Putamen (tissue), 1 donor: Measurements from ENCODE around the gene PHKG2.
"Not testable (repeated sequence)": the region's sequence is repeated elsewhere in the genome, so short reads cannot be mapped to it uniquely, and the experiment has no call there.

Experiments
- DNase-seq: peaks from one replicate; pipeline ENCODE4 v3.0.0-alpha.2; 2016; ENCODE audit warnings: low spot score

Gene PHKG2, protein sequence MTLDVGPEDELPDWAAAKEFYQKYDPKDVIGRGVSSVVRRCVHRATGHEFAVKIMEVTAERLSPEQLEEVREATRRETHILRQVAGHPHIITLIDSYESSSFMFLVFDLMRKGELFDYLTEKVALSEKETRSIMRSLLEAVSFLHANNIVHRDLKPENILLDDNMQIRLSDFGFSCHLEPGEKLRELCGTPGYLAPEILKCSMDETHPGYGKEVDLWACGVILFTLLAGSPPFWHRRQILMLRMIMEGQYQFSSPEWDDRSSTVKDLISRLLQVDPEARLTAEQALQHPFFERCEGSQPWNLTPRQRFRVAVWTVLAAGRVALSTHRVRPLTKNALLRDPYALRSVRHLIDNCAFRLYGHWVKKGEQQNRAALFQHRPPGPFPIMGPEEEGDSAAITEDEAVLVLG

DNA sequence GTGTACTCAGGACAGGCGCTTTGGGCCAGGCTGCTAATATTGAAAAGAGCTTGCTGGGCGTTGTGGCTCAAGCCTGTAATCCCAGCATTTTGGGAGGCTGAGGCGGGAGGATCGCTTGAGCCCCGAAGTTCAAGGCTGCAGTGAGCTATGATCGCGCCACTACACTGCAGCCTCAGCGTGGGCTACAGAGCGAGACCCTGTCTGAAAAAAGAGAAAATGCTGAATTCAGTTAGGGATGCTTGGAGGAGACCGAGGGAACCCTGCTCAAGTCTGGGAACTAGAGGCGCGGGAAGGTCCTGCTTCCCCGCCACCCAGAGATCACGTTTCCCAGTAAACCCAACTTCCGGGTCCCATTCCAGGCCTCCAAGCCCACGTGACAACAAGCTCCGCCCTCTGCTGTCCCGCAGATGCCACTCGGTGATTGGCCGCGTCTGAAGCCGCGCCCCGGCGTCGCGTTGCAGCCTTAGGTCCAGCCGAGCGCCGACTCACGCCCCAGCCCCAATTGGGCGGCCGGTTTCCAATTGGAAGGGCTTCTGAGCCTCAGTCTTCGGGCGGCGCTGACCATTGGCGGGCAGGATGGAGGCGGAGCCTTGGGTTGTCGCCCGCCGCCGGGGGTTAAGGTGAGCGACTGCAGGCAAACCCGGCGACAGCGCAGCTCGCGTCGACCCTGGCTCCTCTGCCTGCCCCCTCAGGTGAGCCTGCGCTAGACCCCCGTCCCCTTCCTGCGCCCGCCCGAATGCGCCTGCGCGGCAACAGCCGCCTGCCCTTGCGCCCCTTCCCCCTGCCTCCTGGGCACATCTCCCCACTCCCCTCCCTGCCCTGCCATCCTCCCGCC, at the start of gene PHKG2:
PHKG2 (plus strand) TSS at position 627 of the 835 bp plus-strand sequence. CDS start 396 bp downstream, outside the sequence.
- peak; percentile 99 for DNase-seq

DNA sequence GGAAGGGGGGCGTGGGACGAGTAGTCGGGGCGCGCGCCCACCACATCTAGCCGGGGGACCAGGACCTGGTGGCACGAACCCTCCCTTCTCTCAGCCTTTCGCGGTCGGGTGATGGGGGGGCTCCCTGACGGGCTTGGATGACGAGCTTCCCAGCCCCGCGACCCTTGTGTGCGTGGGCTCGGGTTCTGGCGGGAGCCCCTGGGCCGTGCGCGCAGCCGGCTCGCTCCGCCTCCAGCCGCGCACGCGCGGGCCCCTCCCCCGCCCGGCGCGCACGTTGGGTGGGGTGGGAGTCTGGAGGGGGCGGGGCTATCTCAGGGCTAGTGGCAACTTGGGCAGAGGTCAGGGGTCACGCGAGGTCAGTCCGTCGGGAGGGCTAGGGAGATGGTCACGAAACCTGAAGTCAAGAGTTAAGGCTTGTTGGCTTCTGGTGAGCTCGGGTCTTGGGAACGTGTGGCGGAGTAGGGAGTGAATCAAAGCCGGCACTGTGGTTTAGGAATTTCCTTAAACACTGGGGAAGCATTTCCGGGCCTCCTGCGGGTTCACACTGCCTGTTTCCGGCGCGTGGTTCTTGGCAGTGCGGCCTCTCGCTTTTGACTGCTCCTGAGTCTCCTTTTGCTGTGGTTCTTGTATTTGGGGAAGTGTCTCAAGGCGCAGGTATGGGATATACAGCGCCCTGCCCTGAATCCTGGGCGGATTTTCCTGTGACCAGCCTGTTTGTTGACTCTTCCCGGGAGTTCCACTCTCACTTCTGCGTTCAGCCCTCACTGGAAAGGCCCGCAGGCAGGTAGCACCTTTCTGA, 49.2 kb upstream of the PHKG2 start, which contains the start of gene SRCAP:
SRCAP (plus strand) TSS at position 356 of the 799 bp plus-strand sequence. CDS start 1,654 bp downstream, outside the sequence.
- DNase-seq = peak; percentile 86

DNA sequence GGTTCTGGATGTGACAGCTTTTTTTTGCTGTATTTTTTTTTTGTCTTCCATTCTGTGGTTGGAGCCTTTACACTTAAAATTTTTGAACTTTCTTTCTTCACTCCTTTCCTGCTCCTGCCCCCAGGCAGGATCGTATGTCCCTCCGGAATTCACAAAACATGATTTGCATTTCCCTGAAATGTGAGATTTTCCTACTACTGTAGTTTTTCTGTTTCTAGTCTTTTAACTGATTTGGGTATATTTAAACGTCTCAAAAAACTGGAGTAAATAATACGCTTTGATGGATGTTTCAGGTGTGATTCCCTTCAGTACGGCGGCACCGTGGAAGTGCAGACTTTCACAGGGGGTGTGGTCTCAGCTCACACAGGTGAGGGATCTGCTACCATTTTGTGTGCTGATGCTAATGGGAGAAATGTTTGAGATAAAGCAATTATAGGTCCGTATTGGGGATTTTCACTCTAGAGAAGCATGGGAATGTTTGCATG, 48.6 kb upstream of the PHKG2 start:
- no peak for DNase-seq

DNA sequence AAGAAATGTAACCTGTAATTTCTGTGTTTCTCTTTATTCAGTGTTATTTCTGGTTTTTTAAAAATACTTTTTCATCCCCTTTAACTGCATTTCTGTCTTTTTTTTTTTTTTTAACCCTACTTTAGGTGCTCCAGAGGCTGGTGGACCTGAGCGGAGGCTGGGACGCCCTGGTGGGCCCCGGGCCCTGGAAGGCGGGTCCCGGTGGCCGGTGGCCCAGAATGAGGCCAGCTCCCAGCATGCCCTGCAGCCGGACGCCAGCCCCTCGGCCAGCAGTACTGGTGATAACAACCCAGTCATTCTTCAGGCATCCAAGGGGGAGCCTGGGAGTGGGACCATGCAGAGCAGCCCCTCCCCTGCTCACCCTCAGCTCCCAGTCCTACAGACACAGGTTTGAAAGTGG, 47.7 kb upstream of the PHKG2 start:
- DNase-seq = no peak

DNA sequence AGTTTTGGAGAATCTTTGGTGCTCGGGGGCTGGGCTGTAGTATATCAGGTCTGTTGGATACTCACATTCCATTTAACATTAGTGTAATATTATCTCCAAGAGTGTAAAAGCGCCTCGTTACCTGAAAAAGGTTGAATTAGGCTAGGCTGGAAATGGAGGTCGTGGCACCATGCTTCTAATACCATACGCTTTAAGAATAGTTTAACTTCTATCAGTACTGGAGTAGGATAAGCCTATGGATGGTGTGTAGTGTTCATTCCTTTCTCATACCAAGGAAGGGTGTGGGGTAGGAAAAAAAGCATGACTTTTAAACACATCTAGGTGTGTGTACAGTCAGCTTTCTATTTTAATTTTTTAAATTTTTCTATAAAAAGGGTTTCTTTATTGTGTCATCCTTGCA, 47.3 kb upstream of the PHKG2 start:
- DNase-seq = no peak

DNA sequence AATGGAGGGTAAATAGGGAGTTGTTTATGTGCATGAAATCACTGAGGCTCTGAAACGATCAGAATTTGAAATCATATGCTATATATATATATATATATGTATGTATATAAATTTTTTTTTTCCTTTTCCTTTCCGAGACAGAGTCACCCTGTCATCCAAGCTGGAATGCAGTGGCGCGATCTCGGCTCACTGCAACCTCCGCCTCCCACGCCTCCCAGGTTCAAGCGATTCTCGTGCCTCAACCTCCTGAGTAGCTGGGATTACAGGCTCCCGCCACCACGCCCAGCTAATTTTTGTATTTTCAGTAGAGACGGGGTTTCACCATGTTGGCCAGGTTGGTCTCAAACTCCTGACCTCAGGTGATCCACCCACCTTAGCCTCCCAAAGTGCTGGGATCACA, 45.2 kb upstream of the PHKG2 start:
- DNase-seq = not testable (repeated sequence)

DNA sequence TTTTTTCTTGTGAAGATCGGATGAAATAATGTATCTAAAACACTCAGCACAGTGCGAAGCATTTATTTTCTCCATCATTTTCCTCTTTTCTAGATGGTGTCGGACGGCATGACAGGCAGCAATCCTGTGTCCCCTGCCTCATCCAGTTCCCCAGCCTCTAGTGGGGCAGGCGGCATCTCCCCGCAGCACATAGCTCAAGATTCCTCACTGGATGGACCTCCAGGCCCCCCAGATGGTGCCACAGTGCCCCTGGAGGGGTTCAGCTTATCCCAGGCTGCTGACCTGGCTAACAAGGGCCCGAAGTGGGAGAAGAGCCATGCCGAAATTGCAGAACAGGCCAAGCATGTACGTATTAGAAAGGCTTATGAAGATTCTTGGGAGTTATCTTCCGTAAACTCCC, 44.3 kb upstream of the PHKG2 start:
- no peak for DNase-seq

DNA sequence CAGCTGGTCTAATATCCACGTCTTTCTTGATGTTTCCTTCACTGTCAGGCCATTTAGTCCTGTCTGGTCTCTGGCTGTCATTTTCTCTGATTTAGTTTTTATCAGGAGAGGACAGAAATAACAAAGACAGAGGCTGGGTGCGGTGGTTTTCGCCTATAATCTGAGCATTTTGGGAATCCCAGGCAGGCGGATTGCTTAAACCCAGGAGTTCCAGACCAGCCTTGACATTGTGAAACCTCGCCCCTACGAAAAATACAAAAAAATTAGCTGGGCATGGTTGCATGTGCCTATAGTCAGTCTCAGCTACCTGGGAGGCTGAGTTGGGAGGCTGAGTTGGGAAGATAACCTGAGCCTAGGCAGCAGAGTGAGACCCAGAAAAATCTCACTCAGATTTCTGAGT, 42.2 kb upstream of the PHKG2 start:
- no peak for DNase-seq

DNA sequence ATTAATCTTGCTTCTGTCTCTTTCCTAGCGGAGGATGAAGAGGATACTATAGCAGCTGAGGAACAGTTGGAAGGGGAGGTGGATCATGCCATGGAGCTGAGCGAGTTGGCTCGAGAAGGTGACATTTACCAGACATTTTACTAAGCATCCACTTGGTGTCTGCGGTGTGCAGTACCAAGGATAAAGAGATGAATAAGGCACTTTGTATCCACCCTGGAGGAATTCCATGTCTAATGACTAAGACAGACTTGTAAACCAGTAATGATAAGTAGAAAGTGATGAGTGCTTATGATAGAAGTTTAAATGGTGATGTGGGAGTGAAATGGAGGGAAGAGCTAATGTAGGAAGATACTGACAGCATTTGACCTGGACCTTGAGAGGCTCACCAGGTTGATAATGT, 37.3 kb upstream of the PHKG2 start:
- no peak for DNase-seq

DNA sequence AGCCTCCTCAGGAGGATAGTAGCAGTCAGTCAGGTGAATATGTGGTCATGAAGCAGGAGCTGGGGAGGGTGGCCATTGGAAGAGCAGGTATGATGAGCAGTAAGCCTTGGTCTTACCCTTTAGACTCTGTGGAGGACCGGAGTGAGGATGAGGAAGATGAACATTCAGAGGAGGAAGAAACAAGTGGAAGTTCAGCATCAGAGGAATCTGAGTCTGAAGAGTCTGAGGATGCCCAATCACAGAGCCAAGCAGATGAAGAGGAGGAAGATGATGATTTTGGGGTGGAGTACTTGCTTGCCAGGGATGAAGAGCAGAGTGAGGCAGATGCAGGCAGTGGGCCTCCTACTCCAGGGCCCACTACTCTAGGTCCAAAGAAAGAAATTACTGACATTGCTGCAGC, 36.5 kb upstream of the PHKG2 start:
- DNase-seq = no peak

DNA sequence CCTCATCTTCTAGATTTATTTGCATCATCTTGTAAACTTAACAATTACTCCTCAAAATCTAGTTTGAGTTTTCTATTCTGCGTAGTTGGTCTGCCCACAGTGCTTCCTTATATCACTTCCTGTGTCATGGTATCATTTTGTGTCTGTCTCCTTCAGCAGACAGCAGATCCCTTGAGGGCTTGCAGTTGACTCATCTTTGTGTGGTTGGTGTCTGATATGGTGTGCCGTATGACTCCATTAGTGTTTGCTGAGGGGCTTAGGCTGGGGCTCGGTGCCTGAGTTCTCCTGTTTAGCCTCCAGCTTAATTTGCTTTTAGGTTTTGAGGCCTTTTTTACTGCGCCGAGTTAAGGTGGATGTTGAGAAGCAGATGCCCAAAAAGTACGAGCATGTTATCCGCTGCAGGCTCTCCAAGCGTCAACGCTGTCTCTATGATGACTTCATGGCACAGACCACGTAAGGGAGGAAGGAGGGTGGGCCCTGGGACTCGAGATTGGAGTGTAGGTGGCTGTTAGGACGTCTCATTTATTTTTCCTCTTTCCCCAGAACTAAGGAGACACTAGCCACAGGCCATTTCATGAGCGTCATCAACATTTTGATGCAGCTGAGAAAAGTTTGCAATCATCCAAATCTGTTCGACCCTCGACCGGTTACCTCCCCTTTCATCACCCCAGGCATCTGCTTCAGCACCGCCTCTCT, 32.3 kb upstream of the PHKG2 start:
- no peak for DNase-seq

DNA sequence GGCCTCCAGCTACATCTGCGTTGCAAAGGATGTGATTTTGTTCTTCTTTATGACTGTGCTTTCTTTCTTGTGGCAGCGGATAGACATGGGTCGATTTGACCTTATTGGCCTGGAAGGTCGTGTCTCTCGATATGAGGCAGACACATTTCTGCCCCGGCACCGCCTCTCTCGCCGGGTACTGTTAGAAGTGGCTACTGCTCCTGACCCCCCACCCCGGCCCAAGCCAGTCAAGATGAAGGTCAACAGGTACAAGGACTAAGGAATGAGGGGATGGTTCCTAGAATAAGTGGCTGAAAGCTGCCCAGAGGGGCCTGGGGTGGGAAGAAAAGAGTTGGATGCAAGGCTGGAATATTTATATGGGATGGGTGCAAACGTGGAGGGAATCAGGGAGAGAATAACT, 28.1 kb upstream of the PHKG2 start:
- DNase-seq = no peak

DNA sequence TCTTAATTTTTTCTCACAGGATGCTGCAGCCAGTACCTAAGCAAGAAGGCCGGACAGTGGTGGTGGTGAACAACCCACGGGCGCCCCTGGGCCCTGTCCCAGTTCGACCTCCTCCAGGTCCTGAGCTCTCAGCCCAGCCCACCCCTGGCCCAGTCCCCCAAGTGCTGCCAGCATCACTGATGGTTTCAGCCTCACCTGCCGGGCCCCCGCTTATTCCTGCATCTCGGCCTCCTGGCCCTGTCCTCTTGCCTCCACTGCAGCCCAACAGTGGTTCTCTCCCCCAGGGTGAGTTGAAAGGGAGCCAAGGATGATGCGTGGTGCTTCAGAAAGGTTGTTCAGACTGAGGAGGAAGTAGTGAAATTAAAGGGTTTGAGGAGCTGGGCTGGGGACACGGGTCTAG, 27.5 kb upstream of the PHKG2 start:
- no peak for DNase-seq

DNA sequence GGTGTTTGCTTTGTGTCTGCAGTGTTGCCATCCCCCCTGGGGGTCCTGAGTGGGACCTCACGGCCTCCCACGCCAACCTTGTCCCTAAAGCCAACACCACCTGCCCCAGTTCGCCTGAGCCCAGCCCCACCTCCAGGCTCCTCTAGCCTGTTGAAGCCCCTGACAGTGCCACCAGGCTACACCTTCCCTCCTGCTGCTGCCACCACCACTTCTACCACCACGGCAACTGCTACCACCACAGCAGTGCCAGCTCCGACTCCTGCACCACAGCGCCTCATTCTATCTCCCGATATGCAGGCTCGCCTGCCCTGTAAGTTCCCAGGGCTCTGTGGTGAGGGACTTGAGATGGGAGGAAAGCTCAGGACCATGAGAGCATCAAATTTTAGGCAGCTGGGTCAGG, 27.1 kb upstream of the PHKG2 start:
- no peak for DNase-seq

DNA sequence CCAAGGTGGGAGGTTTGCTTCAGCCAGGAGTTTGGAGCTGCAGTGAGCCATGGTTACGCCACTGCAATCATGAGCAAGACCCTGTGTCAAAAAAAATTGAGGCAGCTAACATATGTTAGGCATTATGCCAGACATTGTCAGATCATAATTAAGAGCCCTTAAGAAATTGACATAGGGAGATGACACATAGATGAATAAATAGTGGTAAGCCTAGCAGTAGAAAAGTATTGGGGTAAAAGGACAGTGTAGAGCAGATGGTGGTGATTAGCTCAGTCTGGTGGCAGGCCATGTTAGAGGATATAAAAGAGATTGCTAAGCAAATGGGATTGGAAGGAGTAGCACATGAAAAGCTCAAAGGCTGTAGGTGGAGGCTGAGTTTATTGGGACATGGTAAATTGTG, 26.6 kb upstream of the PHKG2 start:
- DNase-seq = no peak

DNA sequence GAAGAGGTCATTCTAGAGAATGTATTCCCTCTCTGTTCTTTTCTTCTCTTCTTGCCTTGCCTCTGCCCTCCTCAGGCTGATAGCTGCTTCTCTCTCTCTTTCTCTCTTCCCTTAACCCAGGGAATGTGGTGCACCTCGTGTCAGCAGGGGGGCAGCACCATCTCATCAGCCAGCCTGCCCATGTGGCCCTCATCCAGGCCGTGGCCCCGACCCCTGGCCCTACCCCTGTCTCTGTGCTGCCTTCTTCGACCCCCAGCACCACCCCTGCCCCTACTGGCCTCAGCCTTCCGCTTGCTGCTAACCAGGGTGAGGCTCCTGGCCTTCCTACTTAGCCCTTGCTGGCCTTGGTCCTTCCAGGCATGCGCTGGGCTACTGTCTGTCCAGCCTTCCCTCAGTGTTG, 25.8 kb upstream of the PHKG2 start:
- no peak for DNase-seq

DNA sequence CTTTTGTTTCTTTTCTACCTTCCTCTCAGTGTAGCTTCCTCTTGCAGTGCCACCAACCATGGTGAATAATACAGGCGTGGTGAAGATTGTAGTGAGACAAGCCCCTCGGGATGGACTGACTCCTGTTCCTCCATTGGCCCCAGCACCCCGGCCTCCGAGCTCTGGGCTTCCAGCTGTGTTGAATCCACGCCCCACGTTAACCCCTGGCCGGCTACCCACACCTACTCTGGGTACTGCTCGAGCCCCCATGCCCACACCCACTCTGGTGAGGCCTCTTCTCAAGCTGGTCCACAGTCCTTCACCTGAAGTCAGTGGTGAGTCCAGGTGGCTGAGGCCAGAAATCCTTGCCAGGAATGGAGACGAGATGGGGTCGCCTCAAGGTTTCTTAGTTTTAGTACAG, 25.3 kb upstream of the PHKG2 start:
- DNase-seq = no peak

DNA sequence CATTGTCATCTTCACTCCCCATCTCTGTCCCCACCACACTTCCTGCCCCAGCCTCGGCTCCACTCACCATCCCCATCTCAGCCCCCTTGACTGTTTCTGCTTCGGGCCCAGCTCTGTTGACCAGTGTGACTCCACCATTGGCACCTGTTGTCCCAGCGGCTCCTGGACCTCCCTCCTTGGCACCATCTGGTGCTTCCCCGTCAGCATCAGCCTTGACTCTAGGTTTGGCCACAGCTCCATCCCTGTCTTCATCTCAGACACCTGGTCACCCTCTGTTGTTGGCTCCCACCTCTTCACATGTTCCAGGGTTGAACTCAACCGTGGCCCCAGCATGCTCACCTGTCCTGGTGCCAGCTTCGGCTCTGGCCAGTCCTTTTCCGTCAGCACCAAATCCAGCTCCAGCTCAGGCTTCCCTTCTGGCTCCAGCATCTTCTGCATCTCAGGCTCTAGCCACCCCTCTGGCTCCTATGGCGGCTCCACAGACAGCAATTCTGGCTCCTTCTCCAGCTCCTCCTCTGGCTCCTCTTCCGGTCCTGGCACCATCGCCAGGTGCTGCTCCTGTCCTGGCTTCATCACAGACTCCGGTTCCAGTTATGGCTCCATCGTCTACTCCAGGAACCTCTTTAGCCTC, 24.4 kb upstream of the PHKG2 start:
- no peak for DNase-seq

DNA sequence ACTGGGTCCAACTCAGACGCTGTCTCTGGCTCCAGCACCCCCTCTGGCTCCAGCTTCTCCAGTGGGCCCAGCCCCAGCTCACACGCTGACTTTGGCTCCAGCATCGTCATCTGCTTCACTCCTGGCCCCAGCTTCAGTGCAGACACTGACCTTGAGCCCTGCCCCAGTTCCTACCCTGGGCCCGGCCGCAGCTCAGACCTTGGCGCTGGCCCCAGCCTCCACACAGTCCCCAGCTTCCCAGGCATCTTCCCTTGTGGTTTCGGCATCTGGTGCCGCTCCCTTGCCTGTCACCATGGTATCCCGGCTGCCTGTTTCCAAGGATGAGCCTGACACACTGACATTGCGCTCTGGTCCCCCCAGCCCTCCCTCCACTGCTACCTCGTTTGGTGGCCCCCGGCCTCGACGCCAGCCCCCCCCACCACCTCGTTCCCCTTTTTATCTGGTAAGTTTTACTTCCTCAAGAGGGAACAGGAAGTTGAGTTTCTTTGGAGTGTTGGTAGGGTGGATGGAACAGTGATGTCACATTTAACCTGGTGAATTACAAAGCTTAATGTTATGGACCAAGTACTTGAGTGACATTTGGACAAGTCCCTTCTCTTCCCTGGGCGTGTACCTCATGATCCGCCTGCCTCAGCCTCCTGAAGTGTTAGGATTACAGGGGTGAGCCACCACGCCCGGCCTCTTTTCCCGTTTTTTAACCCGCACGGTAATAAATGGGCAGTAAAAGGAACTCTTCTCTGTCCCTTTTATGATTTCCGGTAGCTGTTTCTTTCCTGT, 23.4 kb upstream of the PHKG2 start:
- no peak for DNase-seq

DNA sequence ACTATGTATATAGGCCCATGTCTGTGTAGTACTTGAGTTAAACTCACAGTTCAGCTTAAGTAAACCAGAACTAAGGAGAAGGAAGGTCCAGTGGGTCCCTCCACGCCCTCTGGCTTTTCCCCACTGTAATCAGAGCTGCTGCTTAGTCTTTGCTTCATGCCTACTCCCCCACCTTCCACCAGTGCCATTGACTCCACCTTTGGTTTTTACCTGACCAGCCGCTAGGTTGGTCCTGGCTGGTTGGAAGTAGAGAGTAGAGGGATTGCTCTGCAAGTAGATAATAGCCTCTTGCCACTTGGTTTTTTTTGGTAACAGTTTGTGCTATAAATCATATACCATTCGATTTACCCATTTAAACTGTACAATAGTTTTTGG, 22.8 kb upstream of the PHKG2 start:
- no peak for DNase-seq
